Nasal cavity respiratory epithelium epithelial cell of viscerocranial mucosa (primary cell): ENCODE data around the gene TP53. TPM values are rescaled to one million over a fixed set of nuclear protein-coding genes. Genes with fewer than 3 reads are reported as not detected.

Experiments used
- total RNA-seq: library from RNA; depleted of rRNA; stranded (reverse); fragments of >200 nt; gene quantifications from 2 replicates; pipeline ENCODE4 v1.2.3, GENCODE V29; 2014

TP53 gene
- 26.7 and 40.1 TPM in 2 replicates for total RNA-seq

GRCh38 chr17:7687072-7687907 lies at the start of gene TP53:
Gene TP53 (minus strand): TSS chr17:7687490. CDS start chr17:7676594, 10,896 bp downstream.

GRCh38 chr17:7716901-7717755 lies 29.8 kb upstream of the TP53 start, which contains the start of gene DNAH2:
Gene DNAH2 (plus strand): TSS chr17:7717744. CDS start chr17:7719735, 1,991 bp downstream.

GRCh38 chr17:7704601-7705268 lies 17.4 kb upstream of the TP53 start, which contains the start of gene EFNB3:
Gene EFNB3 (plus strand): TSS chr17:7705202. CDS start chr17:7705599, 397 bp downstream.

GRCh38 chr17:7687908-7688807 lies 868 bp upstream of the TP53 start, which contains the start of gene WRAP53:
Gene WRAP53 (plus strand): TSS chr17:7688477. CDS start chr17:7688649, 172 bp downstream.

GRCh38 chr17:7650509-7651096 lies 36.7 kb downstream of the TP53 start, which contains the start of gene ATP1B2:
Gene ATP1B2 (plus strand): TSS chr17:7650926. CDS start chr17:7651519, 593 bp downstream.

GRCh38 chr17:7629939-7630571 lies 57.2 kb downstream of the TP53 start, which contains the start of gene SHBG:
Gene SHBG (plus strand): TSS chr17:7630135. CDS start chr17:7630173, 38 bp downstream.

GRCh38 chr17:7627250-7628121 lies 59.8 kb downstream of the TP53 start, which contains the start of gene SAT2:
Gene SAT2 (minus strand): TSS chr17:7627821. CDS start chr17:7627635, 186 bp downstream.

Other genes starting within 250 kb of the TP53 start
- 19.1 and 44.3 TPM in 2 replicates for gene FGF11, start 248.0 kb downstream of the TP53 start, total RNA-seq
- gene CHRNB1, start 242.4 kb downstream of the TP53 start, total RNA-seq, result 7.6 and 14.7 TPM in 2 replicates
- 17.4 and 37.4 TPM in 2 replicates for gene ZBTB4, start 207.9 kb downstream of the TP53 start, total RNA-seq
- gene SLC35G6, start 206.0 kb downstream of the TP53 start, total RNA-seq, result not detected in 2 replicates
- gene POLR2A, start 203.1 kb downstream of the TP53 start, total RNA-seq, result 75.9 and 140 TPM in 2 replicates
- 0.34 and 2.5 TPM in 2 replicates for gene TNFSF12, start 138.4 kb downstream of the TP53 start, total RNA-seq
- 2.6 and 3.8 TPM in 2 replicates for gene TNFSF13, start 128.7 kb downstream of the TP53 start, total RNA-seq
- gene SENP3, start 125.6 kb downstream of the TP53 start, total RNA-seq, result 76.8 and 126 TPM in 2 replicates
- gene CD68, start 107.9 kb downstream of the TP53 start, total RNA-seq, result 8.3 and 13.7 TPM in 2 replicates
- 31.0 and 32.5 TPM in 2 replicates for gene MPDU1, start 103.6 kb downstream of the TP53 start, total RNA-seq
- gene SOX15, start 97.4 kb downstream of the TP53 start, total RNA-seq, result 38.7 and 54.0 TPM in 2 replicates
- 39.1 and 51.3 TPM in 2 replicates for gene FXR2, start 72.6 kb downstream of the TP53 start, total RNA-seq
- 22.5 and 23.2 TPM in 2 replicates for gene SAT2, start 59.7 kb downstream of the TP53 start, total RNA-seq
- gene SHBG, start 57.4 kb downstream of the TP53 start, total RNA-seq, result under 0.01 and 0.21 TPM in 2 replicates
- gene ATP1B2, start 36.6 kb downstream of the TP53 start, total RNA-seq, result not detected in 2 replicates
- 2.7 and 3.3 TPM in 2 replicates for gene WRAP53, start 987 bp upstream of the TP53 start, total RNA-seq
- gene EFNB3, start 17.7 kb upstream of the TP53 start, total RNA-seq, result under 0.01 and 0.14 TPM in 2 replicates
- gene DNAH2, start 30.3 kb upstream of the TP53 start, total RNA-seq, result under 0.01 and 0.21 TPM in 2 replicates
- gene KDM6B, start 146.7 kb upstream of the TP53 start, total RNA-seq, result 5.5 and 35.3 TPM in 2 replicates
- under 0.01 and 0.85 TPM in 2 replicates for gene TMEM88, start 167.6 kb upstream of the TP53 start, total RNA-seq
- gene NAA38, start 170.1 kb upstream of the TP53 start, total RNA-seq, result 18.2 and 27.3 TPM in 2 replicates
- 15.7 and 16.4 TPM in 2 replicates for gene CYB5D1, start 170.5 kb upstream of the TP53 start, total RNA-seq
- gene CHD3, start 201.3 kb upstream of the TP53 start, total RNA-seq, result 62.2 and 167 TPM in 2 replicates
- gene RNF227, start 228.8 kb upstream of the TP53 start, total RNA-seq, result 12.6 and 15.2 TPM in 2 replicates
- gene KCNAB3, start 242.4 kb upstream of the TP53 start, total RNA-seq, result under 0.01 and 0.21 TPM in 2 replicates
- gene TRAPPC1, start 244.5 kb upstream of the TP53 start, total RNA-seq, result 26.7 and 47.7 TPM in 2 replicates
- 12.0 and 18.7 TPM in 2 replicates for gene CNTROB, start 244.7 kb upstream of the TP53 start, total RNA-seq